B cell (primary cell): ENCODE measurements around the gene SOCS2.
"Not testable (repeated sequence)": the region's sequence is repeated elsewhere in the genome, so short reads cannot be mapped to it uniquely, and the experiment has no call there.

Source experiments
- CTCF ChIP-seq: fragments of 200-600 bp; IDR thresholded peaks from one replicate; pipeline ENCODE4 v1.8.0; 2022; ENCODE audit warnings: antibody characterized with exemption, mild to moderate bottlenecking
- EZH2 ChIP-seq: IDR thresholded peaks from 2 replicates; pipeline ENCODE4 v1.6.1; 2012; ENCODE audit warnings: borderline replicate concordance, low read depth, mild to moderate bottlenecking, moderate library complexity, low read length; ENCODE audit not compliant: insufficient read depth, poor library complexity, severe bottlenecking

DNA sequence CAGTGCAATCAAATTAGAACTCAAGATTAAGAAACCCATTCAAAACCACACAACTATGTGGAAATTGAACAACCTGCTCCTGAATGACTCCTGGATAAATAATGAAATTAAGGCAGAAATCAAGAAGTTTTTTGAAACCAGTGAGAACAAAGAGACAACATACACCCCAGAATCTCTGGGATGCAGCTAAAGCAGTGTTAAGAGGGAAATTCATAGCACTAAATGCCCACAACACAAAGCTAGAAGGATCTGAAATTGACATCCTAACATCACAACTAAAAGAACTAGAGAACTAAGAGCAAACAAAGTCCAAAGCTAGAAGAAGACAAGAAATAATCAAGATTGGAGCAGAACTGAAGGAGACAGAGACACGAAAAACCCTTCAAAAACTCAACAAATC lies 13.8 kb upstream of the SOCS2 start:
- not testable (repeated sequence) for TF ChIP-seq EZH2, CTCF
